Astrocyte of the spinal cord (primary cell): ENCODE measurements around the gene NADSYN1.

Source experiments
- DNase-seq: peaks from one replicate; pipeline ENCODE4 v3.0.0; 2011; ENCODE audit warnings: low read depth, low spot score
- H3K4me3 ChIP-seq: 2 replicates; pipeline ENCODE4 v1.5.1; 2011; ENCODE audit warnings: low read depth, mild to moderate bottlenecking, low read length, moderate library complexity
- in situ Hi-C: cut with HindIII; loops from 2 replicates; pipeline ENCODE4 v1.10.0; 2017; ENCODE audit warnings: low sequenced_read_pairs
- TF ChIP-seq, protein P1 (sequence below): IDR thresholded peaks from 2 replicates; pipeline ENCODE4 v1.5.1; 2012; ENCODE audit warnings: low read depth, mild to moderate bottlenecking, low read length, inconsistent platforms

The NADSYN1 gene

DNA sequence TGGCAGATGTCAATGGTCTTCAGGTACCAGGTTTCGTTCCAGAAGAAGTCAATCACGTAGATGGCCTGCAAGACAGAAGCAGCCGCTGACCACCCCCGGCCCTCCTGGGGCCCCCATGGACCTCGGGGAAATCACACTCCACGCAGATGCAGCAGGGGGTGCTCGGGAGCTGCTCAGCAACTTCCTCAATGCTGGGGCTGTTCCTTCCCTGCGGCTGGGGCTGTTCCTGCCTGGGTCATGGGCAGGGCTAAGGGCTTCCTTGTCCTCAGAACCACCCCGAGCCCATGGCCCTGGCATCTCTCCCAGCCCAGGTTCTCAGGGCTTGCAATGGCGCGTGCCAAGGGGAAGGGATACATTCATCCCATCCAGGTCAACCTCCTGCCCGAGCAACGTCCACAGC is 15.1 kb upstream of the NADSYN1 start:
- no peak overlapping the region for H3K4me3 ChIP-seq
- in situ Hi-C loops = no loop called here
- TF ChIP-seq, protein P1, sequence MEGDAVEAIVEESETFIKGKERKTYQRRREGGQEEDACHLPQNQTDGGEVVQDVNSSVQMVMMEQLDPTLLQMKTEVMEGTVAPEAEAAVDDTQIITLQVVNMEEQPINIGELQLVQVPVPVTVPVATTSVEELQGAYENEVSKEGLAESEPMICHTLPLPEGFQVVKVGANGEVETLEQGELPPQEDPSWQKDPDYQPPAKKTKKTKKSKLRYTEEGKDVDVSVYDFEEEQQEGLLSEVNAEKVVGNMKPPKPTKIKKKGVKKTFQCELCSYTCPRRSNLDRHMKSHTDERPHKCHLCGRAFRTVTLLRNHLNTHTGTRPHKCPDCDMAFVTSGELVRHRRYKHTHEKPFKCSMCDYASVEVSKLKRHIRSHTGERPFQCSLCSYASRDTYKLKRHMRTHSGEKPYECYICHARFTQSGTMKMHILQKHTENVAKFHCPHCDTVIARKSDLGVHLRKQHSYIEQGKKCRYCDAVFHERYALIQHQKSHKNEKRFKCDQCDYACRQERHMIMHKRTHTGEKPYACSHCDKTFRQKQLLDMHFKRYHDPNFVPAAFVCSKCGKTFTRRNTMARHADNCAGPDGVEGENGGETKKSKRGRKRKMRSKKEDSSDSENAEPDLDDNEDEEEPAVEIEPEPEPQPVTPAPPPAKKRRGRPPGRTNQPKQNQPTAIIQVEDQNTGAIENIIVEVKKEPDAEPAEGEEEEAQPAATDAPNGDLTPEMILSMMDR = no peak
- DNase-seq = no peak

DNA sequence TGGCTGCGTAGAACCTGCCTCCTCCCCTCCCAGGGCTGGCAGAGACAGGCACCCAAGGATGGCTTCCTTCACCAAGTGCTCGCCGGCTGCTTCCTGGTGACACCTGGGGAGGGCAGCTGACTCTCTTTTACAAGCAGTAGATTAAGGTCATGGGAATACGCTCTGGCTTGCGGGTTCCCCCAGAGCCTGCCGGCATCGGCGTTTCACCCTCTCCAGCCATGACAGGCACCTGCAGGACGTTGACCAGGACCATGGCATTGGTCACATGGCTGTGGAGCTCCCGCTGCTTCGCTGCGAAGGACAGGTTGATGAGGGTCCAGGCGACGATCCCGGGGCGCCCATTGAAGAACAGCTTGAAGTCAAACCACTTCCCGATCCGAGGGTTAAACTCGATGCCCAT is 14.4 kb upstream of the NADSYN1 start:
- no peak for DNase-seq
- TF ChIP-seq, protein P1 = no peak
- in situ Hi-C loops = no loop called here
- no peak overlapping the region for H3K4me3 ChIP-seq

DNA sequence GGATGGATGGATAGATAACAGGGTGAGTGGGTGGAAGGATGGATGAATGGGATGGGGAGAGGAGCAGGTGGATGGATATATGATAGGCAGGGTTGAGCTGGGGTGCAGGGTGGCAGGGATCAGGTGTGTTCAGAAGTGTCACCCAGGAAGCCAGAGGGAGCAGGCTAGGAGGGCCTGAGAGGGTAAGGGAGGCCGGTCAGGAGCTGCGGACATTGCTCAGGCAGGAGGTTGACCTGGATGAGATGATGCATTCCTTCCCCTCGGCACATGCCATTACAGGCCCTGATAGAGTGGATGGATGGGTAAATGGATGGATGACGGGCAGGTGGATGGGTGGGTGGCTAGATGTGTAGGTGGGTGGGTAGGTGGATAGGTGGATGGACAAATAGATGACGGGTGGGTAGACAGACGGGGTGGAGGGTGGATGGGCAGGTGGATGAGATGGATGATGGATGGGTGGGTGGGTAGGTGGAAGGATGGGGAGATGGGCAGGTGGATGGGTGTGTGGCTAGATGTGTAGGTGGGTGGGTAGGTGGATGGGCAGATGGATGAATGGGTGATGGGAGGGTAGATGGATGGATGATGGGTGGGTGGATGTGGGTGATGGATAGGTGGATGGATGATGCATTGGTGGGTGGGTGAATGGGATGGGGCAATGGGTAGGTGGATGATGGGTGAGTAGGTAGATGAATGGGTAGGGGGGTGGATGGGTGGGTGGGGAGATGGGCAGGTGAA is 12.8 kb upstream of the NADSYN1 start:
- in situ Hi-C loops = no loop called here
- no peak for DNase-seq
- TF ChIP-seq, protein P1 = no peak
- H3K4me3 ChIP-seq = no peak overlapping the region

DNA sequence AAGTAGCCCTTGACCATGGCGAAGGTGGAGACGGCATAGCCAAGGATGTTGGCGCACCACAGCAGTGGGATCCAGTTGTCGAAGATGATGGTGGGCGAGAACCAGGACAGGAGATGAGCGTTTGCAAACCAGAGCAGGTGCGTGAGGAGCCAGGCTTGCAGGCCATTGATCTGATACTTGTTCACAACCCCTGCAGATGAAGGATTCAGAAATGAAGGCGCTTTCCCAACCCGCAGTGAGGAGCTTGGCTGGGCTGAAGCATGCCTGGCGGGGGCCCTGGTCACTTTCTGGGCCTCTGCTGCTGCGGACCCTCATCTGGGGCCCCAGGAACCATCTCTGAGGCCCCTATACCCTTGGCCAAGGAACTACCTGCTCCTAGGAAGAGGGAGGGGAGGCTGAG is 11.8 kb upstream of the NADSYN1 start:
- no peak overlapping the region for H3K4me3 ChIP-seq
- in situ Hi-C loops = no loop called here
- DNase-seq = no peak
- TF ChIP-seq, protein P1 = no peak

DNA sequence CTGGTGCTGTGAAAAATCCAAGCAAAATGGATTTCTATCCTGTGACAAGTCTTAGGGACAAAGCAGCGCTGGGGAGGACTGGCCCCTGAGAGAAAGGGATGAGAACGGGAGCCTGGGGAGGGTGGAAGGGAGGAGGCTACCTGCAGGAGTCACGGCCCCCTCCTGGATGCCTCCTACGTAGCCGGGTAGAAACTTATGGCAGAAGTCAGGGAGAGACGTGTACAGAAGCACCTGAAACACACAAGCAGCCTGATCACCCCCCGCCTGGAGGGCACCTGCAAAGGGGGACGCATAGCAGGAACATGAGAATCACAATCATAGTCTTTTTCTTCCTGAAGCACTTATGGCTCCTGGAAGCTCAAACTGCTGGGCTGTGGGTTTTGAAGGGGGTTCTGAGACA is 10.9 kb upstream of the NADSYN1 start:
- in situ Hi-C loops = no loop called here
- no peak for DNase-seq
- TF ChIP-seq, protein P1 = no peak
- no peak overlapping the region for H3K4me3 ChIP-seq

DNA sequence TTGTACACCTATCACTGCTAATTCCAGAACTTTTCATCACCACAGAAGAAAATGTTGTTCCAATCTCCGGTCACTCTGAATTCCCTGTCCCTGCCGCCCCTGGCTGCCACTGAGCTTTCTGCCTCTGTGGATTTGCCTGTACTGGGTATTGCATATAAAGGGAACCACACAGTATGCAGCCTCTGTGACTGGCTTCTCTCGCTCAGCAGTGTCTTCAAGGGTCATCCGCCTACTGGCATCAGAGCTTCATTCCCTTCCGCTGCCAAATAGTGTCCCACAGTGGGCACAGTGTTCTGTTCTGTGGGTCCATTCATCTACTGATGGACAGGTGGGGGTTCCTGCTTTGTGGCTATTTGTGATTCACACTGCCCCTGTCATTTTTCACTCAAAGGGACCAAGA is 10.1 kb upstream of the NADSYN1 start:
- TF ChIP-seq, protein P1 = no peak
- DNase-seq = no peak
- no peak overlapping the region for H3K4me3 ChIP-seq
- in situ Hi-C loops = no loop called here
